ENCODE results near the gene CREBL2.
"Not testable (repeated sequence)": the region's sequence is repeated elsewhere in the genome, so short reads cannot be mapped to it uniquely, and the experiment has no call there.

The CREBL2 gene

DNA sequence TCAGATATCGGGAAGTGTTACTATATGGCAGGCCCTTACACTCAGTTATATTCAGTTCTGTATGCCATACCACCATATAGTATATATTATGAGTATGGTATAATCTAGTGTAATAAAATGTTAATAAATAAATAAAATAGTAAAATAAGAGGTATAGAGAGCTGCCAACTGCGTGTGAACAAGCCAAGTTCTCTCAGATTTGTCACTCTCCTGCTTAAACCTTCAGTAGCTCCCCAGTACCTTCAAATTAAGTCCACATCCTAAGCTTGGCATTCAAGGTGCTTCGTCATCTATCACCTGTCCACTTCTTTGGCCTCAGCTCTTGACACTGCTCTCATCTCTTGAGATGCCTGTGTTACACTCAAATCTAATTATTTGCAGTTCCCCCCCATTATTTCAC, 12.8 kb upstream of the CREBL2 start:
- no peak for DNase-seq (ENCODE audit: low read depth)

GRCh38 chr12:12599750-12600643, 11.7 kb upstream of the CREBL2 start:
- DNase-seq (ENCODE audit: low read depth): no peak

DNA sequence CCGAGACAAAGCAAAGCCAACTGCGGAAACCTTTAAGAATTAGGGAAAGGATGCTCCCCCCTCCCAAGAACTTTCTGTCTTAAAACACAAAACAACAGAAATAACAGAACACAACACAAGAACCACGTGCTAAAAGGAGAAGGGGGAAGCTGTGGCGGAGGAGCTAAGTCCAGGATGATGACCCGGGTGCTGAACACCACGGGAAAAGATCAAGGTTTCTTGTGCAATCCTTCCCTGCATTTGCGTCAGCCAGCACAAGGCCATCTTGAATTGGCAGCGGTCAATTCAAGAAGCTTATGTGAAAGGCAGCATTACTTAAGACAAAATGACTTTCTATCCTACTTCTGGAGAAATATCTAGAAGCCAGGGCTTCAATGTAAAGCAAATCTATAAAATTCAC, 11.0 kb upstream of the CREBL2 start:
- no peak for DNase-seq (ENCODE audit: low read depth)

DNA sequence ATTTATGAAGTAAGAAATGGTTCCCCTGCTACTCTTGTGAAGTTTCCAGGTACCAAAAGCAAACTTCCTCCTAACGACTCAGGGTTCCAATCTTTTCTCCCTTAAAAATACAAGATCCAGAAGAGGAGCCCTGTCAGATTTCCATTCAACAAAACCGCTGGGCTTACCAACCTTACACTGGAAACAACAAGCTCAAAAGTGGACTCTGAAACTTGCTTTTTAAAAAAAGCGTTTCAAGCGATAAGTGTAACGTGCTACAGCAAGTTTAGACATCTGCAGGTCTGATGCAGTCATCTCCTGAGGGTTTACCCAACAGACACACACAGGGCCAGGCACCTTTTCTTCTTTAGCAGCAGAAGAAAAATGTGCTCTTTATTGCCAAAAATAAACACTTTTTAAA, 6.9 kb upstream of the CREBL2 start:
- no peak for DNase-seq (ENCODE audit: low read depth)

GRCh38 chr12:12606781-12607589, 4.7 kb upstream of the CREBL2 start:
- no peak for DNase-seq (ENCODE audit: low read depth)

- DNase-seq (ENCODE audit: low read depth): no peak
Observed at GRCh38 chr12:12608557-12608957, 3.1 kb upstream of the CREBL2 start.

- DNase-seq (ENCODE audit: low read depth): no peak
Observed at GRCh38 chr12:12609692-12610091, 2.0 kb upstream of the CREBL2 start.

DNA sequence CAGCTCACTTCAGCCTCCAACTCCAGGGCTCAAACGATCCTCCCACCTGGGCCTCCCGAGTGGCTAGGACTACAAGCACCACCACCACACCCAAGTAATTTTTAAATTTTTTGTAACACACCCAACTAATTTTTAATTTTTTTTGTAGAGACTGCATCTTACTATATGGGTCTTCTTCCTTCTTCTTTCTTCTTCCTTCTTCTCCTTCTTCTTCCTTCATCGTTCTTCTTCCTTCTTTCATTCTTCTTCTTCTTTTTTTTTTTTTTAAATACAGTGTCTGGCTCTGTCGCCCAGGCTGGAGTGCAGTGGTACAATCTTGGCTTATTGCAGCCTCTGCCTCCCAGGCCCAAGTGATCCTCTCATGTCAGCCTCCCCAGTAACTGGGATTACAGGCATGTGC, 965 bp upstream of the CREBL2 start:
- DNase-seq (ENCODE audit: low read depth): no peak

DNA sequence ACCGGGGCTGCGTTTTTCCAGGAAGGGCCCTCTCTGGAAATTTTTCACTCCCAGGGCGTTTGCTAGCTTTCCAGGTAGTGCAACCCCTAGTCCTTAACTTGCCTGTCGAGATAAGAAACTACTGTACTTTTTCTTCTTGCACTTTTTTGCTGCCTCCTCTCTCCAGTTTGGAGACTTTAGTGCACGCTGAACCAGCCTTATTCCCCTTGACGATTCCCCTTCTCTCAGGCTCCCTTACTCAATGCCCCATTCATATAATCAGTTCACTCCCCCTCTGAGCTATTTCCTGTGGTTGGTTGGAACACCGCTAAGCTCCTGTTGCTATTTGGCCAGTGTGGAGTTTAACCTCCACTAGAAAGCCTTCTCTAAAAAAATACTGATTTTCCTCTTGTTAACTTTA, 682 bp downstream of the CREBL2 start:
- peak; percentile 24 for DNase-seq (ENCODE audit: low read depth)

DNA sequence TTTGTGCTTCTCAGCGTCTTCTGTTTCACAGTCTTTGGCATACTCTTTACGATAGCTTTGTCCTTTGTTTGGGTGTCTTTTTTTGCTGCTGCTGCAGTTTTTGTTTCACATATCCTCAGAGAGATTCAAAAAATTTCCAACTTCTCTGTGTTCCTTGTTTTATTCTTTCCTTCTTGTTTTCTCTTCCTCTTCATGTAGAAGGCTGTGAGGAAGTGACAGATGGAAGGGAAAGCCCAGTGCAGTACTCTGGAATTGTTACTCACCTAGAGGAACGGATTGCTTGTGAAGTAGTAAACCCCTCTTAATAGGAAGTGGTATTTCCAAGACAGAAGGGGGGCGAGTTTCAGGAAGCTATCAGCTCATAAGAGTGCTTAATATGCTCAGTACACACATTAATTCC, 1.7 kb downstream of the CREBL2 start:
- no peak for DNase-seq (ENCODE audit: low read depth)

DNA sequence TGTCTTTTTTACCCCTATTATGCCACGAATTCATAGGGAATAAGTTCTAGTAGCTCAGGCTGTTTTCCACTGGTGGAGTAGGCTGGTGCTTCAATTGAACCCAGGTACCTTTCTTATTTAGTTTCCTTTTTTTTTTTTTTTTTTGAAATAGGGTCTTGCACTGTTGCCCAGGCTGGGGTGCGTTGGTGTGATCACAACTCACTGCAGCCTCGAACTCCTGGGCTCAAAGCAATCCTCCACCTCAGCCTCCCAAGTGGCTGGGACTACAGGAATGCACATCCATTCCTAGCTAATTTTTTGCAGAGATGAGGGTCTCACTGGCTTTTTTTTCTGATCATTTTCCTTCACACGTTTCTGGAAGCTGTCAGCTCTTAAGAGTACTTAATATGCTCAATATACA, 2.7 kb downstream of the CREBL2 start:
- DNase-seq (ENCODE audit: low read depth): no peak

- no peak for DNase-seq (ENCODE audit: low read depth)
Observed at GRCh38 chr12:12616512-12617310, 5.0 kb downstream of the CREBL2 start.

- not testable (repeated sequence) for DNase-seq (ENCODE audit: low read depth)
Observed at GRCh38 chr12:12618064-12618463, 6.4 kb downstream of the CREBL2 start.

GRCh38 chr12:12620730-12621315, 9.1 kb downstream of the CREBL2 start:
- no peak for DNase-seq (ENCODE audit: low read depth)

GRCh38 chr12:12622418-12622817, 10.7 kb downstream of the CREBL2 start:
- no peak for DNase-seq (ENCODE audit: low read depth)

DNA sequence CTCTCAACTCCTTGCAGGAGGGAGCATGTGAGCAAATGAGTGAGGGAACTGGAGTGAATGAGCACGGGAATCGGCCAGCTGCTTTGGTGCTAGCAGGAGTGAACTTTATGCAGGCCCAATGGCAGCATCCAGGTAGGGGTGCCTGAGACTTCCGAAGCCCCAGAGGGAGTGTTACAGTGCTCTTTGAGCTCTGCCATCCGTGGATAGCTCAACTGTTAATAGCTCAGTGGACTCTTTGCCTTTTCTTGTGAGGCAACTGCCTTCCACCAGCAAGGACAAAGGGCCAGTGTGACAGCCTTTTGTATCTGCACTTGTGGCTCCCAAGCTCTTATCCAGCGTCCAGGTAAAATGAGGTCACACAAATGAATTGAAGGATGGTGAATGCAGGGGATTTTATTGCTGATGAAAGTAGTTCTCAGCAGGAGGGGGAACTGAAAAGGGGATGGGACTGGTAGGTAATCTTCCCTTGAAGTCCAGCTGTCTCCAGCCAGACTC, 12.9 kb downstream of the CREBL2 start:
- DNase-seq (ENCODE audit: low read depth): no peak

GRCh38 chr12:12626471-12626870, 14.8 kb downstream of the CREBL2 start:
- DNase-seq (ENCODE audit: low read depth): no peak

DNA sequence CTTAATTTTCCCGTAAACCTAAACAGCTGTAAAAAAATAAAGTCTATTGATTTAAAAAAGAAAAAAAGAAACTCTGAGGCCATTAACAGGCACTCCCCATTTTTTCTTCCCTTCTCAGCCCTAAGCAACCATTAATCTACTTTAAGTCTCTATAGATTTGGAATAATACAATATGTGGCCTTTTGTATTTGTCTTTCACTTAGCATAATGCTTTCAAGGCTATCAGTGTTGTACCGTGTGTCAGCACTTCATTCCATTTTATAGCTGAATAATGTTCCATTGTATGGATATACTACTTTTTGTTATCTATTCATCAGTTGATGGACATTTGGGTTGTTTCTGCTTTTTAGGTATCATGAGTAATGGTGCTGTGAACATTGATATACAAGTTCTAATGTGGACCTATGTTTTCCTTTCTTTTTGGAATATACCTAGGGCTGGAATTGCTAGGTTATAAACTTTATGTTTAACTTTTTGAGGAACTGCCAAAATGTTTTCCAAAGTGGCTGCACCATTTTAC, 15.7 kb downstream of the CREBL2 start:
- no peak for DNase-seq (ENCODE audit: low read depth)

DNA sequence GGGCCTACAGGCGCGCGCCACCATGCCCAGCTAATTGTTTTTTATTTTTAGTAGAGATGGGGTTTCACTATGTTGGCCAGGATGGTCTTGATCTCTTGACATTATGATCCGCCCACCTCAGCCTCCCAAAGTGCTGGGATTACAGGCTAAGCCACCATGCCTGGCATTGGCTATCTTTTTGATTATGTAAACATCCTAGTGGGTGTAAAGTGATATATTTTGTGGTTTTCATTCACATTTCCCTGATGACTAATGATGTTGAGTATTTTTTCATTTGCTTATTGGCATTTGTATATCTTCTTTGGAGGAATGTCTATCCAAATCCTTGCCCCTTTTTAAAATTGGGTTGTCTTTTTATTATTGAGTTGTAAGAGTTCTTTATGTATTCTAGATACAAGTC, 16.3 kb downstream of the CREBL2 start:
- no peak for DNase-seq (ENCODE audit: low read depth)

DNA sequence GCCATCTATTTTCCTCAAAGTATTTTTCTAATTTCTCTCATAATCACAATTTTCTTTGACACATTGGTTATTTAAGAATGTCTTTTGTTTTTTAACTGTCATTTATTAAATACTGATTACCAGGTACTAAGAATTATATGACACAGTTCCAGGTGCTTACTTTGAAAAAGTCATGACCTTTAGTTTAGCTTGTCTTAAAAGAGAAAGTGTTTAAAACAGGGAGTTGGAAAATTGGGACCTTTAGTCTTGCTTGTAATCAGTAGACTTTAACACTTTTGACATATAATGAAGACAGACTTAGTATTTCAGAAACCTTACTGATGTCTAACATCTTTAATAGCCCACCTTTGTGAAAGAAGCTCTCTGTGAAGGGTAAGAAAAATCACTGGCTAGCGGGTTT, 19.2 kb downstream of the CREBL2 start:
- DNase-seq (ENCODE audit: low read depth): no peak

DNA sequence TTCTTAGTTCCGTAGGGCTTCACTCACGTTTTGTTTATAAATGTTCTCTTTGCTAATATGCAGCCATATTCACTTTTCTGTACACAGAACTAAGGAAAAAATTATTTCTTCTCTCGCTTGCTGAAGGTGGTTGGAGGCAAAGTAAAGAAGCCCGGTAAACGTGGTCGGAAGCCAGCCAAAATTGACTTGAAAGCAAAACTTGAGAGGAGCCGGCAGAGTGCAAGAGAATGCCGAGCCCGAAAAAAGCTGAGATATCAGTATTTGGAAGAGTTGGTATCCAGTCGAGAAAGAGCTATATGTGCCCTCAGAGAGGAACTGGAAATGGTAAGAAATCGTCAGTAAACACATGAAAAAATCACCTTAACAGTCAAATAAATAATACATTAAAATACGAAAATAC, 24.0 kb downstream of the CREBL2 start:
- DNase-seq (ENCODE audit: low read depth): no peak

GRCh38 chr12:12636641-12637040, 25.0 kb downstream of the CREBL2 start:
- DNase-seq (ENCODE audit: low read depth): no peak
